Dedifferentiated amniotic fluid mesenchymal stem cell (primary cell): ENCODE results near the gene GPBAR1.

Source experiments
- DNase-seq: peaks from one replicate; pipeline ENCODE4 v3.0.0-alpha.2; 2016; ENCODE audit errors: extremely low spot score

The GPBAR1 gene

GRCh38 chr2:218244204-218244603 is 16.6 kb upstream of the GPBAR1 start:
- no peak for DNase-seq

GRCh38 chr2:218244665-218245064 is 16.1 kb upstream of the GPBAR1 start:
- DNase-seq, result no peak

- no peak for DNase-seq
Measured at GRCh38 chr2:218245214-218245613, 15.6 kb upstream of the GPBAR1 start.

- DNase-seq, result no peak
Measured at GRCh38 chr2:218249691-218250090, 11.1 kb upstream of the GPBAR1 start.

DNA sequence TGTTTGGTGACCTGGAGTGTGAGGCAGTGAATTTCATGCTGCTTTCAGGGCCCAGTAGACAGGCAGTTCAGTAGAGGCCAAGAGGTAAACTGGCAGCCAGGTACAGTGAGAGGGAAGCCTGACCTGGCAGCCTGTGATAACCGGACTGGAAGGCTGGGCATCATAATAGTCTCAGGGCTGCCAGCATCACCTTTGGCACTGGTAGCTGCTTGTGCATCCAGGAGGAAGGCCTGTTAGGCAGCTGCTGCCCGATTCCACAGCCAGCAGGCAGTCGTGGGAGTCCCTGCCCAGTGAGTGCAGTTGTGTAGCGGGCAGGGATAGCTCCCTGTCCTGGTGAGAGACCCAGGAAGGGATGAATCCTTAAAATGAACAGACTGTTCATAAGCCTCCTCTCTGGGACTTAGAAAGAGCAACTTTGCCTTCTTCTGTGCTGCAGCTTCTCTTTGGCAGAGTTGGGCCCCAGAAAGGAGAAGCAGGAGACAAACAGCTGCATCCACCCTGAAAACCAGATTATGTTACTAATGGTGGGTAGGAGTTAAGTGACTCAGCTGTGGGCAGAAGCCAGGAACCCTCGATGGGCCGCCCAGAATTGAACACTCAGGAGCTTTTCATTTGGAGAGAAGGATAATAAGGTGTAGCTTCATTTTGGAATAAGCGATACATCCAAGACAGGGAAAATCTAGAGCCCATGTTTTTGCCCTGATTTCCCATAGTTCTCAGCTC is 8.1 kb upstream of the GPBAR1 start:
- no peak for DNase-seq

GRCh38 chr2:218253232-218253625 is 7.6 kb upstream of the GPBAR1 start:
- DNase-seq, result no peak

GRCh38 chr2:218255446-218255845 is 5.4 kb upstream of the GPBAR1 start:
- no peak for DNase-seq

- DNase-seq, result no peak
Measured at GRCh38 chr2:218256612-218257350, 4.0 kb upstream of the GPBAR1 start.

DNA sequence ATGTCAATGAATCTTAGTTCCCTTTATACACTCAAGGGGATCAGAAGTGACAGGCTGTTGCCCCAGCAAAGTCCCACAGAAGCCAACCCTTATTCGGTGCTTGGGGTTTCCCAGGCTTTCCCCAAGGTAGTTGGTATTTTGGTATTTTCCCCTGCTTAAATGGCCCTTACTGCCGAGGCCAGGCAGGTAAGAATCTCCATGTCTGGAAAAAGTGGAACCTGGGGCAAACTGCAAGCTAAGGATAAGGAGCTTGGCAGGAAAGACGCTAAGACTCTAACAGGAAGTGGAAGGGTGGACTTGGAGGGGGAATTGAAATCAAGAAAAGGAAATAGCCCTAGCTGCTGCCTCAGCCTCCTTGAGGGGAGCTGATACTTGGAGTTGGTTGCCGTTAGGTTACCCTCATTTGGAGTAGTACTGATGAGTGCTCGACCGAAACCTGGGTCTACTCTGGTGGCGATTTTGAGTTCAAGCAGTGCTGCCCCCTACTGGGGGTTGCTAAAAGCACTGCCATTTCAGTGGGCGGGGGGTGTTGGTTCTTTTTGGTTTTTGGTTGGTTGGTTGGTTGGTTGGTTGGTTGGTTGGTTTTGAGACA is 3.3 kb upstream of the GPBAR1 start:
- DNase-seq, result no peak

- DNase-seq, result no peak
Measured at GRCh38 chr2:218259099-218259961, 1.5 kb upstream of the GPBAR1 start.

DNA sequence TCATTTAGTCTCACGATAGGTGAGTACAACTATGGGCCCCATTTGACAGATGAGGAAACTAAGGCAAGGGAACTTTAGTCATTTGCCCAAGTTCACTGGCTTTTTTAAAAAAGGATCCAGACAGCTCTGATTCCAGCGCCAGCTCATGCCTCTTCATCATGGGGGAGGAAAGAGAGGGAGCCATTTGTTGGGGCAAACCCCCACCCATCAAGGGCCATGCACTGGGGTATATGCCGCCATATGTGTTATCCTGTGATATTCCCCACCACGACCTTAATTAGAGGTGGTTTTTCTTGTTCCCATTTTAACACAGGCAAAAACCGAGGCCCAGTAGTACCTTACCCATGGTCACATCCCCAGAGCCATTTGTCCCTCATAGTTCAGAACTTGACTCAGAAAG is 649 bp upstream of the GPBAR1 start:
- no peak for DNase-seq

- no peak for DNase-seq
Measured at GRCh38 chr2:218261423-218262236, 815 bp downstream of the GPBAR1 start.

- no peak for DNase-seq
Measured at GRCh38 chr2:218262237-218262600, 1.4 kb downstream of the GPBAR1 start.

DNA sequence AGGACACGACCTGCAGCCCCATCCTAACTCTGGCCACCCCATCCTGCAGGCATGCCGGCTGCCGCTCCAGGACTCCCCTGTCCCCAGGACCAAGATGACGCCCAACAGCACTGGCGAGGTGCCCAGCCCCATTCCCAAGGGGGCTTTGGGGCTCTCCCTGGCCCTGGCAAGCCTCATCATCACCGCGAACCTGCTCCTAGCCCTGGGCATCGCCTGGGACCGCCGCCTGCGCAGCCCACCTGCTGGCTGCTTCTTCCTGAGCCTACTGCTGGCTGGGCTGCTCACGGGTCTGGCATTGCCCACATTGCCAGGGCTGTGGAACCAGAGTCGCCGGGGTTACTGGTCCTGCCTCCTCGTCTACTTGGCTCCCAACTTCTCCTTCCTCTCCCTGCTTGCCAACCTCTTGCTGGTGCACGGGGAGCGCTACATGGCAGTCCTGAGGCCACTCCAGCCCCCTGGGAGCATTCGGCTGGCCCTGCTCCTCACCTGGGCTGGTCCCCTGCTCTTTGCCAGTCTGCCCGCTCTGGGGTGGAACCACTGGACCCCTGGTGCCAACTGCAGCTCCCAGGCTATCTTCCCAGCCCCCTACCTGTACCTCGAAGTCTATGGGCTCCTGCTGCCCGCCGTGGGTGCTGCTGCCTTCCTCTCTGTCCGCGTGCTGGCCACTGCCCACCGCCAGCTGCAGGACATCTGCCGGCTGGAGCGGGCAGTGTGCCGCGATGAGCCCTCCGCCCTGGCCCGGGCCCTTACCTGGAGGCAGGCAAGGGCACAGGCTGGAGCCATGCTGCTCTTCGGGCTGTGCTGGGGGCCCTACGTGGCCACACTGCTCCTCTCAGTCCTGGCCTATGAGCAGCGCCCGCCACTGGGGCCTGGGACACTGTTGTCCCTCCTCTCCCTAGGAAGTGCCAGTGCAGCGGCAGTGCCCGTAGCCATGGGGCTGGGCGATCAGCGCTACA is 2.1 kb downstream of the GPBAR1 start:
- no peak for DNase-seq

DNA sequence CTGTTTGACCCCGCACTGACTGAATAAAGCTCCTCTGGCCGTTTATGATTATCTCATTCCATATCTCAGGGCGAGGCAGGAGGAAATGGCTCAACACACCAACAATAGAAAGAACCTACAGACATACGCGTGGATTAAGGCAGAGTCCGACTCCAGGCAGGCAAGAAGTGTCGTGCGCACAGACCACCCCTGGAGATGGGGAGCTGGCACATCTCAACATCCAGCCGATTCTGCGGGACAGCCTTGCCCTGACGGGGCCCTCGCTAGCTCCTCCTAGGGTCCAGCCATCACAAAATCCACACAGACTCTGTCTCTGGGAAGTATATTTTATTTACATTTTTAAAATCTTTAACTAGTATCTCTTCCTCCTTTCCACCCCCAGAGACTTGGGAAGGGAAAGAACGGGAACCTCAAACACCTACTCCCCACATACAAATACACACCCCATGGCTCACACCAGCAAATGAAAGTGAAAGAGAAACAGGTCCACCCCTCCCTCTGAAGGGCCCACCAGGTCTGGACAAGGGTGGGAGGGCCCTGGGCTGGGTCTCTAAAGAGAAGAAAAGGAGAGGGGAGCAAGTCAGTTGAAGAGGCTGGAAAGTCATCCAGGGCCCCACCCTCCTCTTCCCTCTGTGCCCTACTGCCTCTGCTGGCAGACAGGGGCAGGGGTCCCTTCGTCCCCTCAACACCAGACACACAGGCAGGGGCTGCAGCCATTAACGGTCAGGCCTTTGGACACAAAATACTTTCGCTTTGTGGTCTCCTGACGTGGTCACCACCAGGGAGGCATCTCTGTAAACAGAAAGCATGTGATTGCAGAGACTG is 3.2 kb downstream of the GPBAR1 start:
- DNase-seq, result no peak

DNA sequence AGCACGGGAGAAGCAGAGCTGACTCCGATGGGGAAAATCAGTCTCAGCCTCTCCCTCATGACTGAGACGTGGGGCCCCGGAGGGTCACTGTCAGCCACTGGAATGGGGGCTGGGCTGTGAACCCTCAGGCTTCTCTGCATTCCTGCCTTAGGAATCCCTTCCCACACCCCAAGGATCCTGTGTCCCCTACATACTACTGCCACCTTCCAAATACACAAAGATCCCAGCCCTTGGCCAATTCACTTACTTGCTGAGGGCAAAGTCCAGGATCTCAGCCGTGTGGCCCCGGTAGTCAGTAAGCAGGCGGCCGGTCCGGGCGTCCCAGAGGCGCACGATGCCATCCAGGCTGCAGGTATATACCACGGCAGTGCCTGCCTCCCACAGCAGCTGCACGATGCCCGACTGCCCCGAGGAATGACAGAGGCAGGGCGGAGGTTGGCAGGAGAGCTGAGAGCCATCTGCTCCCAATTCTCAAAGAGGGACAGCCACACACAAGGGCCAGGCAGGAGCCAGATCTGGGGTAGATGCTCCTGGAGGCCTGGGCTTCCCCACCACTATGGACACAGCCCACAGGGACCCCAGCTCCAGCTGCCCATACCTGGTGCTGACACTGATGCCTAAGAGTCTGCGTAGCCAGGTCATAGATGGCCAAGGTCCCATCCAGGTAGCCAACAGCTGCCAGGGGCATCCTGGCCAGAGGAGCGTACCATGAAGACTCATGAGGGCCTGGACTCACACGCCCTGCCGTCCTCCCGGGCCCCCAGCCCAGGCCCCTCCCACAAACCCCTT is 4.2 kb downstream of the GPBAR1 start:
- DNase-seq, result no peak

- DNase-seq, result no peak
Measured at GRCh38 chr2:218265626-218266025, 4.8 kb downstream of the GPBAR1 start.

DNA sequence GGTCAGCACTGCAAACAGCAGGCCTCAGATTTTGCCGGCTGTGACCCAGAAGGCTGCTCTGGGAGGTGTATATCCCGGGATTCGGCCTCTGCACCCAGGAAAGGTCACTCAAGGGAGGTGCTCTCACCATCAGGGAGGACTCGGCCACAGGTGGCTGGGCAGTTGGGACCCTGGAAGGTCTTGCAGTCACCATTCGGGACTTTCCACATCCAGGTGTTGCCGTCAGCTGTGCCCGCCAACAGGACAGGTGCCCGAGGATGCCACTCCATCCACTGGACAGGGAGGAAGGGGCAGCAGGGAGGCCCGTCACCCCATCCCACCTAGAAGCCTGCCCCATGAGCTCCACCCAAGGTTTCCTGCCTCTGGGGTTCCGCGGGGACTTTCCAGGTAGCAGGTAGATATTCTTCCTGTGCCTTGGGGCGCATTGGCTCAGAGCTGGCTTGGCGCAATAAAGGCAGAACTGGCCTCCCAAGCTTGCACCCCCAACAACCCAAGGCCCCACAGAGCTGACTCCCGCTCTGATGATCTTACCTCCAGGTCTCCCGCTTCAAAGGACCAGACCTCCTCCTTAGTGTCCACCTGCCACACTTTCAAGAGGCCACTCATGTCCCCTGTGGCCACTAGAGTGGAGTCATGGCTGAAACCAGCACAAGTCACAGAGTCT is 5.6 kb downstream of the GPBAR1 start:
- no peak for DNase-seq
